GM20000 (cell line): Measurements from ENCODE around the gene RPL7A.

Source experiments
- DNase-seq: peaks from one replicate; pipeline ENCODE4 v3.0.0; 2012; ENCODE audit warnings: low spot score
- CTCF ChIP-seq: IDR thresholded peaks from 2 replicates; pipeline ENCODE4 v1.5.1; 2012; ENCODE audit warnings: mild to moderate bottlenecking, control low read depth; ENCODE audit errors: extremely low read depth, missing control alignments

RPL7A gene

GRCh38 chr9:133366435-133366834 lies 18.4 kb downstream of the RPL7A start:
- TF ChIP-seq CTCF: no peak
- no peak for DNase-seq

GRCh38 chr9:133367221-133367620 lies 19.2 kb downstream of the RPL7A start:
- TF ChIP-seq CTCF: no peak
- DNase-seq: no peak

- no peak for DNase-seq
- no peak for TF ChIP-seq CTCF
These were observed 19.8 kb downstream of the RPL7A start for GRCh38 chr9:133367778-133368177.

- no peak for DNase-seq
- TF ChIP-seq CTCF: no peak
These were observed 20.3 kb downstream of the RPL7A start for GRCh38 chr9:133368249-133368881.

GRCh38 chr9:133369422-133369821 lies 21.4 kb downstream of the RPL7A start:
- no peak for TF ChIP-seq CTCF
- DNase-seq: no peak

- TF ChIP-seq CTCF: no peak
- DNase-seq: no peak
These were observed 21.9 kb downstream of the RPL7A start for GRCh38 chr9:133369933-133370332.

GRCh38 chr9:133370685-133371084 lies 22.7 kb downstream of the RPL7A start:
- no peak for DNase-seq
- no peak for TF ChIP-seq CTCF
